AG04449 (cell line): ENCODE measurements around the gene LYZL4.

Experiments used
- CTCF ChIA-PET: fragments of 350-600 bp; formaldehyde crosslinking; extraction: SDS; loops from one replicate; lab custom pipeline; 2021; ENCODE audit warnings: antibody characterized with exemption; lab: Yijun Ruan, JAX
- POLR2A ChIA-PET: fragments of 400-600, 350-600 bp; formaldehyde crosslinking; extraction: SDS; loops from one replicate; lab custom pipeline; 2020; ENCODE audit warnings: antibody characterized with exemption, inconsistent platforms; lab: Yijun Ruan, JAX
- DNase-seq: peaks from one replicate; pipeline ENCODE4 v3.0.0-alpha.2; 2010; ENCODE audit warnings: low read depth, low spot score
- H3K4me3 ChIP-seq: 2 replicates; pipeline ENCODE4 v1.5.1; 2011; ENCODE audit warnings: low read depth, mild to moderate bottlenecking, control low read depth, low read length
- CTCF ChIP-seq: IDR thresholded peaks from one replicate; pipeline ENCODE4 v1.5.1; 2011; ENCODE audit warnings: mild to moderate bottlenecking, moderate library complexity, low read length, control low read depth, inconsistent platforms; ENCODE audit not compliant: insufficient read depth; ENCODE audit errors: missing control alignments

Gene LYZL4

GRCh38 chr3:42403737-42404136 lies 6.7 kb downstream of the LYZL4 start:
- ChIA-PET POLR2A (no interaction called here), CTCF (interaction anchor here (1.1 kb wide), 1 partner anchor 40 kb away, joined by 3 read pairs; no protein-coding TSS in a partner anchor)
- no peak overlapping the region for H3K4me3 ChIP-seq
- no peak for TF ChIP-seq CTCF
- DNase-seq, result no peak

- ChIA-PET POLR2A (no interaction called here), CTCF (no interaction called here)
- DNase-seq, result no peak
- H3K4me3 ChIP-seq, result no peak overlapping the region
- no peak for TF ChIP-seq CTCF
Measured at GRCh38 chr3:42402394-42403096, 7.9 kb downstream of the LYZL4 start.

- no peak for DNase-seq
- H3K4me3 ChIP-seq, result no peak overlapping the region
- CTCF ChIA-PET, result no interaction called here
- POLR2A ChIA-PET, result no interaction called here
- TF ChIP-seq CTCF, result no peak
Measured at GRCh38 chr3:42398080-42398479, 12.3 kb downstream of the LYZL4 start.

- H3K4me3 ChIP-seq, result no peak overlapping the region
- TF ChIP-seq CTCF, result no peak
- ChIA-PET CTCF (no interaction called here), POLR2A (no interaction called here)
- DNase-seq, result no peak
Measured at GRCh38 chr3:42397644-42398043, 12.8 kb downstream of the LYZL4 start.

- ChIA-PET CTCF (no interaction called here), POLR2A (interaction anchor here (0.5 kb wide), 1 partner anchor 43 kb away, joined by 3 read pairs; no protein-coding TSS in a partner anchor)
- TF ChIP-seq CTCF, result no peak
- no peak overlapping the region for H3K4me3 ChIP-seq
- no peak for DNase-seq
Measured at GRCh38 chr3:42394579-42395288, 15.7 kb downstream of the LYZL4 start.

GRCh38 chr3:42387802-42388651 lies 22.4 kb downstream of the LYZL4 start:
- TF ChIP-seq CTCF, result no peak
- no peak for DNase-seq
- POLR2A ChIA-PET, result no interaction called here

More at GRCh38 chr3:42387802-42388651, 22.4 kb downstream of the LYZL4 start:
- CTCF ChIA-PET, result interaction anchor here (1.3 kb wide), 1 partner anchor 55 kb away, joined by 3 read pairs; no protein-coding TSS in a partner anchor
- H3K4me3 ChIP-seq, result no peak overlapping the region
